Ishikawa (cell line): ENCODE data around the gene TBX10.

Source experiments
- CEBPB ChIP-seq: IDR thresholded peaks from 2 replicates; pipeline ENCODE4 v1.6.1; 2012
- CREB1 ChIP-seq: IDR thresholded peaks from 2 replicates; pipeline ENCODE4 v1.6.1; 2012; ENCODE audit warnings: low read depth
- EGR1 ChIP-seq: IDR thresholded peaks from 2 replicates; pipeline ENCODE4 v1.6.1; 2012
- EP300 ChIP-seq: IDR thresholded peaks from 2 replicates; pipeline ENCODE4 v1.6.1; 2012; ENCODE audit warnings: borderline replicate concordance
- FOXM1 ChIP-seq: IDR thresholded peaks from 2 replicates; pipeline ENCODE4 v1.6.1; 2012; ENCODE audit warnings: low read depth, borderline replicate concordance
- NFIC ChIP-seq: IDR thresholded peaks from 2 replicates; pipeline ENCODE4 v1.6.1; 2012
- RAD21 ChIP-seq: IDR thresholded peaks from 2 replicates; pipeline ENCODE4 v1.6.1; 2012; ENCODE audit warnings: low read depth
- TAF1 ChIP-seq: IDR thresholded peaks from 2 replicates; pipeline ENCODE4 v1.6.1; 2012; ENCODE audit warnings: low read depth, mild to moderate bottlenecking
- TCF12 ChIP-seq: IDR thresholded peaks from 2 replicates; pipeline ENCODE4 v1.6.1; 2012; ENCODE audit warnings: low read depth
- TEAD4 ChIP-seq: IDR thresholded peaks from 2 replicates; pipeline ENCODE4 v1.6.1; 2012
- YY1 ChIP-seq: IDR thresholded peaks from 2 replicates; pipeline ENCODE4 v1.6.1; 2012; ENCODE audit warnings: low read depth
- ZBTB7A ChIP-seq: IDR thresholded peaks from 2 replicates; pipeline ENCODE4 v1.6.1; 2012; ENCODE audit warnings: low read depth
- TF ChIP-seq, protein P1 (sequence below): IDR thresholded peaks from 2 replicates; pipeline ENCODE4 v1.6.1; 2012
- TF ChIP-seq, protein P2 (sequence below): IDR thresholded peaks from 2 replicates; pipeline ENCODE4 v1.6.1; 2012
- TF ChIP-seq, protein P3 (sequence below): IDR thresholded peaks from 2 replicates; pipeline ENCODE4 v1.6.1; 2012; ENCODE audit warnings: low read depth, mild to moderate bottlenecking

The TBX10 gene

DNA sequence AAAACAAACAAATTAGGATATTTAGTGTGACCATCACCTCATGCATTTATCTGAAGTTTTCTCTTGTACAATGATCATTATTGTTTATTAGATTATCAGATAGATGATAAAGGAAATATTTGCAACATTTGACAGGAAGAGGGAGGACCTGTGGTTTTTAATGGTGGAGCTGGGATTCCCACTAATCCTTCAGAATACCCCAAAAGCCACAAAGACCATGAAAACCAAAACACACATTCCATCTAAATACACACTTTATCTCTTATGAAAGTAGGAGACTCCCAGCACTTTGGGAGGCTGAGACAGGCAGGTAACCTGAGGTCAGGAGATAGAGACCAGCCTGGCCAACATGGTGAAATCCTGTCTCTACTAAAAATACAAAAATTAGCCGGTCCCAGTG is 40.4 kb downstream of the TBX10 start:
- TF ChIP-seq TCF12 (no peak), NFIC (no peak), TAF1 (no peak)

DNA sequence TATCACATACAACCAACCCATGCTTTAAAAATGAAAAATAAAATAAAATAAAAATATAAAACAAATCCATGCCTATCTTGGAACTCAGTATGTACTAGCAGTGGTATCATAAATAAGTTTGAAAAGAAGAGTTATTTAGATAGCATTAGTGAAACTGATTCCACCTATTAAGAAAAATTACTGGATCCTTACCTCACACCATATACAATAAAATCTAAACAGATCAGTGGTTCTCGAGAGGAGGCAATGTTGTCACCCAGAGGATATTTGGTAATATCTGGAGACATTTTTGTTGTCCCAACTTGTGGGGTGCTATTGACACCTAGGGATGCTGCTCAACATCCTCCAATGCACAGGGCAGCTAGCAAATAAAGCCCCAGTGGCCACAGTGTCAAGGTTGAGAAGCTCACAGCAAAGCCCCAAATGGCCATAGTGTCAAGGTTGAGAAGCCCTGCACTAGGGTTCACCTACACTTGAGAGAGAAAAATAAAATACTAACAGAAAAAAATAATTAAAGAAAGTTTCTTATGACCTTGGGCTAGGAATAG is 42.7 kb downstream of the TBX10 start:
- TF ChIP-seq CREB1 (no peak), TEAD4 (no peak), EP300 (no peak), FOXM1 (no peak), CEBPB (no peak), NFIC (no peak), EGR1 (no peak), ZBTB7A (no peak), RAD21 (no peak), YY1 (no peak), TAF1 (no peak), TCF12 (no peak)
- TF ChIP-seq, protein P1, sequence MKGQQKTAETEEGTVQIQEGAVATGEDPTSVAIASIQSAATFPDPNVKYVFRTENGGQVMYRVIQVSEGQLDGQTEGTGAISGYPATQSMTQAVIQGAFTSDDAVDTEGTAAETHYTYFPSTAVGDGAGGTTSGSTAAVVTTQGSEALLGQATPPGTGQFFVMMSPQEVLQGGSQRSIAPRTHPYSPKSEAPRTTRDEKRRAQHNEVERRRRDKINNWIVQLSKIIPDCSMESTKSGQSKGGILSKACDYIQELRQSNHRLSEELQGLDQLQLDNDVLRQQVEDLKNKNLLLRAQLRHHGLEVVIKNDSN: no peak
- TF ChIP-seq, protein P2, sequence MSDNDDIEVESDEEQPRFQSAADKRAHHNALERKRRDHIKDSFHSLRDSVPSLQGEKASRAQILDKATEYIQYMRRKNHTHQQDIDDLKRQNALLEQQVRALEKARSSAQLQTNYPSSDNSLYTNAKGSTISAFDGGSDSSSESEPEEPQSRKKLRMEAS: no peak
- TF ChIP-seq, protein P3, sequence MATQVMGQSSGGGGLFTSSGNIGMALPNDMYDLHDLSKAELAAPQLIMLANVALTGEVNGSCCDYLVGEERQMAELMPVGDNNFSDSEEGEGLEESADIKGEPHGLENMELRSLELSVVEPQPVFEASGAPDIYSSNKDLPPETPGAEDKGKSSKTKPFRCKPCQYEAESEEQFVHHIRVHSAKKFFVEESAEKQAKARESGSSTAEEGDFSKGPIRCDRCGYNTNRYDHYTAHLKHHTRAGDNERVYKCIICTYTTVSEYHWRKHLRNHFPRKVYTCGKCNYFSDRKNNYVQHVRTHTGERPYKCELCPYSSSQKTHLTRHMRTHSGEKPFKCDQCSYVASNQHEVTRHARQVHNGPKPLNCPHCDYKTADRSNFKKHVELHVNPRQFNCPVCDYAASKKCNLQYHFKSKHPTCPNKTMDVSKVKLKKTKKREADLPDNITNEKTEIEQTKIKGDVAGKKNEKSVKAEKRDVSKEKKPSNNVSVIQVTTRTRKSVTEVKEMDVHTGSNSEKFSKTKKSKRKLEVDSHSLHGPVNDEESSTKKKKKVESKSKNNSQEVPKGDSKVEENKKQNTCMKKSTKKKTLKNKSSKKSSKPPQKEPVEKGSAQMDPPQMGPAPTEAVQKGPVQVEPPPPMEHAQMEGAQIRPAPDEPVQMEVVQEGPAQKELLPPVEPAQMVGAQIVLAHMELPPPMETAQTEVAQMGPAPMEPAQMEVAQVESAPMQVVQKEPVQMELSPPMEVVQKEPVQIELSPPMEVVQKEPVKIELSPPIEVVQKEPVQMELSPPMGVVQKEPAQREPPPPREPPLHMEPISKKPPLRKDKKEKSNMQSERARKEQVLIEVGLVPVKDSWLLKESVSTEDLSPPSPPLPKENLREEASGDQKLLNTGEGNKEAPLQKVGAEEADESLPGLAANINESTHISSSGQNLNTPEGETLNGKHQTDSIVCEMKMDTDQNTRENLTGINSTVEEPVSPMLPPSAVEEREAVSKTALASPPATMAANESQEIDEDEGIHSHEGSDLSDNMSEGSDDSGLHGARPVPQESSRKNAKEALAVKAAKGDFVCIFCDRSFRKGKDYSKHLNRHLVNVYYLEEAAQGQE: no peak

DNA sequence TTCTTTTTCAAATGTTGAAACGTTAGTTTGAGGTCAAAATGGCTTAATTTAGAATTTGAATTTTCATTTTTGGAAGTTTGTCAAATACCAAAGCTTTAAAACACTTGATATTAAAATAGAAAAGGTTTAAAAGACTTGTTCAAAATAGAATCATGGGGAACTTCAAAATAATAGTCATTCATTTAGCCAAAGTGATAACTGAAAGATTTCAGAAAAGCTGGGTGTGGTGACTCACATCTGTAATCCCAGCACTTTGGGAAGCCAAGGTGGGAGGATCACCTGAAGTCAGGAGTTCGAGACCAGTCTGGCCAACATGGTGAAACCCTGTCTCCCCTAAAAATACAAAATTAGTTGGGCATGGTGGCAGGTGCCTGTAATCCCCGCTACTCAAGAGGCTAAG is 45.1 kb downstream of the TBX10 start:
- no peak for TF ChIP-seq NFIC
- no peak for TF ChIP-seq EGR1
- no peak for TF ChIP-seq RAD21
- TF ChIP-seq TCF12: no peak
- TF ChIP-seq ZBTB7A: no peak
- TF ChIP-seq CREB1: no peak
- TF ChIP-seq YY1: no peak
- no peak for TF ChIP-seq FOXM1
- TF ChIP-seq, protein P1: no peak
- no peak for TF ChIP-seq TAF1
- TF ChIP-seq, protein P2: no peak
- no peak for TF ChIP-seq TEAD4
- no peak for TF ChIP-seq CEBPB
- TF ChIP-seq EP300: no peak

DNA sequence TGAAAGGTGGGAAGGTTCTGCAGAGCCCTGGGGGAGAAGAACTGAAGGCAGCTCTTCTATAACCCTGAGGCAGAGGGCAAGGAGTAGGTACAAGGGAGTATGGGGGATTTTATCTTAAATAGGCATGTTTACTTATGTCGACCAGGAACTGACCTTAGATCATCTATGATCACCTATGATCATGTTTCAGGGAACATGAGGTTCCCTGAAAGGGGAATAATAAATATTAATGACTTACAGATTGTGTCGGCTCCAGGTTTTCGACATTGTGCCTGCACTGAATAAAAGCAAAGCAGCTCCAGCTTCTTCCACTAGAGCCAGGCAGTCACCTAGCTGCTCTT is 46.0 kb downstream of the TBX10 start:
- TF ChIP-seq EP300 (no peak), TAF1 (no peak), YY1 (no peak), CEBPB (no peak), TEAD4 (no peak), TCF12 (no peak), RAD21 (no peak), NFIC (no peak)
- TF ChIP-seq, protein P1: no peak
- TF ChIP-seq, protein P2: no peak
- TF ChIP-seq, protein P3: no peak

DNA sequence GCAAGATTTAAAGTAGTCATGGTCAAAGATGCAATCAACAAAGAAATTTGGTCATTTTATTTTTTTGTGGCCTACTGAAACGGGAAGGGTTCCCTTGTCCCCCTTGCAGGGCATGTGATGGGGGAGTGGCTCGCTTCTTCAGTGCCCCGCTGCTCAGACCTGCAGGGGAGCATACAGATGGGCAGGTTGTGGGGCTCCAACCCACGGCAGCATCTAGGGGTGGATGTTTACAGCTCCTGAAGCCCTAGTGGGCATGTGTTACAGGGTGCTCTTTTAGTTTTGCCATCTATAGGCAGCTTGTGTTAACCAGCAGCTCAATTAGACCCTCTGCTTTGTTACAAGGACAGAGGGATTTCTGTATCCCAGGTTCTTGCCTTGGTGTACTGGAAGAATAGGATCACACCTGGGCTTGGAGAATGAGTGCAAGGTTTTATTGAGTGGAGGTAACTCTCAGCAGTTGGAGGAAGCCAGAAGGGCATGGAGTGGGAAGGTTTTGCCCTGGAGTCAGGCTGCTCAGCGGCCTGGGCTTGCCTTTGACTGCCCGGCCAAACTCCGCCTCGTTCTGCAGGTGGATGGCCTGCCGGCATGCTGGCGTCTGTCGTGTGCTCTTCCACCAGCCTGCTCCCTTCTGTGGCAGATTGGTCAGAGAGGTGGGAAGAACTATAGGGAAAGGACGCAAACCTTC is 46.5 kb downstream of the TBX10 start:
- TF ChIP-seq YY1 (no peak), CREB1 (no peak), ZBTB7A (no peak), TAF1 (no peak), EP300 (no peak)
- TF ChIP-seq, protein P3: no peak
- TF ChIP-seq, protein P2: no peak
- TF ChIP-seq, protein P1: no peak
